Mesenchymal stem cell (in vitro differentiated cells and primary cell): ENCODE results near the gene RAB6B.
A peak's percentile ranks its signal among the peaks of the same experiment; 100 is the strongest.

Experiments used
- DNase-seq: peaks from one replicate; pipeline ENCODE4 v3.0.0-alpha.2; 2013
- H2AFZ ChIP-seq: one replicate; pipeline ENCODE4 v1.6.1; 2013; ENCODE audit warnings: low read depth, mild to moderate bottlenecking, control low read depth, inconsistent platforms, low read length, moderate library complexity
- H2AK5ac ChIP-seq: 2 replicates; pipeline ENCODE4 v1.6.1; 2013; ENCODE audit warnings: low read length, moderate library complexity, mild to moderate bottlenecking, inconsistent platforms; ENCODE audit not compliant: severe bottlenecking
- H2BK120ac ChIP-seq: one replicate; pipeline ENCODE4 v1.6.1; 2013; ENCODE audit warnings: low read depth, mild to moderate bottlenecking, inconsistent platforms, low read length, moderate library complexity
- H2BK12ac ChIP-seq, 2 experiments: one replicate each; pipeline ENCODE4 v1.6.1; 2013; ENCODE audit warnings: inconsistent platforms in 2 of 2, low read length in 2 of 2, mild to moderate bottlenecking in 2 of 2, moderate library complexity in 2 of 2, control low read depth in 1 of 2
- H2BK15ac ChIP-seq: one replicate; pipeline ENCODE4 v1.6.1; 2013; ENCODE audit warnings: mild to moderate bottlenecking, low read depth, inconsistent platforms; ENCODE audit not compliant: poor library complexity, severe bottlenecking
- H2BK5ac ChIP-seq: 2 replicates; pipeline ENCODE4 v1.6.1; 2013; ENCODE audit warnings: low read depth, mild to moderate bottlenecking, low read length, control low read depth, inconsistent platforms; ENCODE audit not compliant: poor library complexity, severe bottlenecking
- H3K14ac ChIP-seq, 2 experiments: one replicate each; pipeline ENCODE4 v1.6.1; 2013; ENCODE audit warnings: inconsistent platforms in 2 of 2, low read length in 2 of 2, control low read depth in 1 of 2, mild to moderate bottlenecking in 1 of 2, moderate library complexity in 1 of 2
- H3K18ac ChIP-seq, 2 experiments: one replicate each; pipeline ENCODE4 v1.6.1; 2013; ENCODE audit warnings: inconsistent platforms in 2 of 2, low read length in 2 of 2, control low read depth in 1 of 2, low read depth in 1 of 2, mild to moderate bottlenecking in 1 of 2
- H3K23ac ChIP-seq, 2 experiments: one replicate each; pipeline ENCODE4 v1.6.1; 2013; ENCODE audit warnings: inconsistent platforms in 2 of 2, low read length in 2 of 2, mild to moderate bottlenecking in 2 of 2, moderate library complexity in 2 of 2, control low read depth in 1 of 2
- H3K27ac ChIP-seq: 2 replicates; pipeline ENCODE4 v1.5.1; 2013; ENCODE audit warnings: mild to moderate bottlenecking, moderate library complexity, low read length, control low read depth, inconsistent platforms; ENCODE audit not compliant: poor library complexity, severe bottlenecking
- H3K27me3 ChIP-seq, 2 experiments: 2 replicates each; pipeline versions ENCODE4 v1.6.1 to v1.7.0; 2013; ENCODE audit warnings: low read length in 2 of 2, mild to moderate bottlenecking in 2 of 2, moderate library complexity in 2 of 2, control low read depth in 1 of 2, inconsistent platforms in 1 of 2; ENCODE audit not compliant: control insufficient read depth in 1 of 2, insufficient read depth in 1 of 2
- H3K36me3 ChIP-seq, 2 experiments: 2 replicates each; pipeline versions ENCODE4 v1.6.1 to v1.7.0; 2013; ENCODE audit warnings: low read length in 2 of 2, control low read depth in 1 of 2, inconsistent platforms in 1 of 2, low read depth in 1 of 2, mild to moderate bottlenecking in 1 of 2; ENCODE audit not compliant: insufficient read depth in 2 of 2, control insufficient read depth in 1 of 2
- H3K4ac ChIP-seq, 2 experiments: one replicate each; pipeline ENCODE4 v1.6.1; 2013; ENCODE audit warnings: inconsistent platforms in 2 of 2, low read length in 2 of 2, mild to moderate bottlenecking in 2 of 2, moderate library complexity in 2 of 2, control low read depth in 1 of 2, low read depth in 1 of 2
- H3K4me1 ChIP-seq: 2 replicates; pipeline ENCODE4 v1.6.1; 2013; ENCODE audit warnings: low read depth, low read length, control low read depth; ENCODE audit not compliant: control insufficient read depth, insufficient read depth
- H3K4me2 ChIP-seq: 2 replicates; pipeline ENCODE4 v1.6.1; 2013; ENCODE audit warnings: low read length, mild to moderate bottlenecking, inconsistent platforms; ENCODE audit not compliant: poor library complexity, severe bottlenecking
- H3K4me3 ChIP-seq, 2 experiments: 2 replicates each; pipeline versions ENCODE4 v1.5.1 to v1.7.0; 2013; ENCODE audit warnings: low read length in 2 of 2, mild to moderate bottlenecking in 2 of 2, control low read depth in 1 of 2, low read depth in 1 of 2; ENCODE audit not compliant: insufficient read depth in 1 of 2
- H3K79me1 ChIP-seq: replicated peaks from 2 replicates; pipeline ENCODE4 v1.6.1; 2013; ENCODE audit warnings: mild to moderate bottlenecking, control low read depth, low read length, inconsistent platforms; ENCODE audit not compliant: poor library complexity, severe bottlenecking
- H3K9ac ChIP-seq: 2 replicates; pipeline ENCODE4 v1.7.0; 2013; ENCODE audit warnings: mild to moderate bottlenecking, low read length, moderate library complexity
- H3K9me3 ChIP-seq: 2 replicates; pipeline ENCODE4 v1.7.0; 2013; ENCODE audit warnings: mild to moderate bottlenecking, low read length; ENCODE audit not compliant: control insufficient read depth
- H4K8ac ChIP-seq: one replicate; pipeline ENCODE4 v1.6.1; 2013; ENCODE audit warnings: inconsistent platforms, mild to moderate bottlenecking, low read length, moderate library complexity
- H4K91ac ChIP-seq: one replicate; pipeline ENCODE4 v1.6.1; 2013; ENCODE audit warnings: mild to moderate bottlenecking, low read length, inconsistent platforms
- WGBS: methylation state at CpG from one replicate; pipeline ENCODE4 v1.1.7; 2013; ENCODE audit warnings: mixed read lengths; 5-methylcytosine and 5-hydroxymethylcytosine counted together

Gene RAB6B

DNA sequence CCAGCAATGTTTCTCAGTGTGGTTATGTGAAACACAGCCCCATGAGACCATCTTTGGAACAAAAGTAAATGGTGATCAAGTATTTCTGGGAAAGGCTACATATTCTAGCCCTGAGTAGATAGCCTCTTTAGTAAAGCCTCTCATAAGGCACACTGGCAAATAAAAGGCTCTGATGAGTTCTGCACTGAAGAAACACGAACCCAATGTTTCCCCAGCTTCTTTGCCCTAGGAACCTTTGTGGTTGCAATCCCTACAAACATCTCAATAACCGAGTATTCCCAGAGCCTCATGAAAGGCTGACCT is 41.8 kb downstream of the RAB6B start:
- no peak overlapping the region for H3K23ac ChIP-seq
- H3K4ac ChIP-seq, result no peak overlapping the region
- H2BK15ac ChIP-seq, result no peak overlapping the region
- H4K8ac ChIP-seq, result no peak overlapping the region
- no peak overlapping the region for H2BK12ac ChIP-seq
- H2BK120ac ChIP-seq, result no peak overlapping the region
- no peak overlapping the region for H2AK5ac ChIP-seq
- no peak overlapping the region for H3K18ac ChIP-seq
- no peak overlapping the region for H3K27ac ChIP-seq
- H3K4me3 ChIP-seq, result peak overlapping the region in 1 of 2 experiments; percentile 28
- no peak overlapping the region for H3K14ac ChIP-seq
- H4K91ac ChIP-seq, result no peak overlapping the region
- no peaks in the 10 kb centered on the region for H3K9me3 ChIP-seq
- H2BK5ac ChIP-seq, result no peak overlapping the region
- H3K4me2 ChIP-seq, result no peak overlapping the region
- no peak for DNase-seq
- no peaks in the 10 kb centered on the region for H3K4me1 ChIP-seq
- H3K79me1 ChIP-seq, result no peaks in the 10 kb centered on the region
- H3K27me3 ChIP-seq, result no peaks in the 10 kb centered on the region
- no peak overlapping the region for H3K9ac ChIP-seq
- WGBS, result 67% methylated on average over 2 of the region's 2 CpGs
- H3K36me3 ChIP-seq, result no peaks in the 10 kb centered on the region
- no peak overlapping the region for H2AFZ ChIP-seq

DNA sequence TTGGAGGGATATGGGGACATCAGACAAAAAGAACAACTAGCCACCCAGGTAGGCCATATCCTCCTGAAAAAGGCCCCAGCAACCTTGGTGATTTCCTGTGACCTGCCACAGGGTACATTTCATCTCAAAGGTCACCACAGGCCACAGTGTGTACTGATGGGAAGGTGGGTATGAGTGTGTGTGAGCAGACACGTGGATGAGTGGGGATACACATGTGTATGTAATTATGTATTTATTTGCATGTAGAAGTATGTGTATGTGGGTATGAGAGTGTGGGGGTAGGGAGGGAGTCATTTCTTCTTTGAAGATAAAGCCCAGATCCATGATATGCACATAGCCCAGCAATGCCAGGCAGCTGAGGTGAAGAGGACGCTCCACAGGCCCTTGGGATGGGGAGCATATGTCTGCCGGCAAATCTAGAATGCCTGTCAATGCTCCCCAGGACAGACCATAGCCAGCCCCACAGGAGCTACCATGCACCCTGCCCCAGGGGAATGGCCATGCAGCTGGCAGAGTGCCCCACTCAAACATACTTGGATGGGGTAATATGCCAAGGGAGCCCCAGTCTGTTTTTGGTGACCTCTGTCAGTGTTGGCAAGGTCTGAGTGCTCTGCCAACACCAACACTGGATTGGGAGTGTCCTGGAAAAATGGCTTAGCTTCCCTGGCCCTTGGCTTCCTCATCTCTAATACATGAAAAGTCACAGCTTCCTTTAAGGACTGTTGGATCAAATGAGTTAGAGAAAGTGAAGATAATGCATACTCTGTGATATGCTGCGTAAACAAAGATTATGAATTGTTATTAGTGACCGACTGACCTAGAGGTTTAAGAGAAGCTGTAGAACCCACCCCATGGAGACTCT is 42.4 kb downstream of the RAB6B start:
- WGBS, result 87% methylated on average over 5 of the region's 5 CpGs
- no peak overlapping the region for H2AFZ ChIP-seq

DNA sequence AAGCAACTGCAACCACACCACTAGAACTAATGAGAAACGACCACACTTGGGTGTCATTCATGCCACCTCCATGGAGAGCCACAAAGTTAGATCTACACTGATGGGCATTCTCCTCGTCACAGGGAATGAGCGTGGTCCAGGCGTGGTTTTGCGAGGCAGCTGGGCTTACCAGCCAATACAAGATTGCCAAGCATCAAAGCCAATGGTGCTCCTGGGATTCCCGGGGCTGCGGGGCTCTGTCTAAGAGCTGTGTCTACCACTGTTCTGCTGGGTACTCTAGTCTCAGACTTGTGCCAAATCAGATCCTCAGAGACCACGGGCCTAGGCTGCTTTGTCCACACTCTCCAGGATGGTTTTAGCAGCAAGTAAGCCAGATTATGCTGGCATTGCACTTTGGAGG is 43.8 kb downstream of the RAB6B start:
- no peak for DNase-seq
- H3K9ac ChIP-seq, result no peak overlapping the region

More for the DNA sequence above, 42.4 kb downstream of the RAB6B start:
- Histone ChIP-seq H2BK15ac (no peak overlapping the region), H3K36me3 (no peaks in the 10 kb centered on the region), H3K9me3 (no peaks in the 10 kb centered on the region), H2BK5ac (no peak overlapping the region), H3K4me1 (no peaks in the 10 kb centered on the region), H3K4me3 (no peak overlapping the region), H3K4me2 (no peak overlapping the region), H3K23ac (no peak overlapping the region), H2BK120ac (no peak overlapping the region), H3K27me3 (no peaks in the 10 kb centered on the region), H3K27ac (no peak overlapping the region), H3K4ac (no peak overlapping the region), H4K91ac (no peak overlapping the region), H2AK5ac (no peak overlapping the region), H3K79me1 (no peaks in the 10 kb centered on the region), H4K8ac (no peak overlapping the region), H2BK12ac (no peak overlapping the region), H3K18ac (no peak overlapping the region), H3K9ac (no peak overlapping the region), H3K14ac (no peak overlapping the region)
- DNase-seq, result no peak

DNA sequence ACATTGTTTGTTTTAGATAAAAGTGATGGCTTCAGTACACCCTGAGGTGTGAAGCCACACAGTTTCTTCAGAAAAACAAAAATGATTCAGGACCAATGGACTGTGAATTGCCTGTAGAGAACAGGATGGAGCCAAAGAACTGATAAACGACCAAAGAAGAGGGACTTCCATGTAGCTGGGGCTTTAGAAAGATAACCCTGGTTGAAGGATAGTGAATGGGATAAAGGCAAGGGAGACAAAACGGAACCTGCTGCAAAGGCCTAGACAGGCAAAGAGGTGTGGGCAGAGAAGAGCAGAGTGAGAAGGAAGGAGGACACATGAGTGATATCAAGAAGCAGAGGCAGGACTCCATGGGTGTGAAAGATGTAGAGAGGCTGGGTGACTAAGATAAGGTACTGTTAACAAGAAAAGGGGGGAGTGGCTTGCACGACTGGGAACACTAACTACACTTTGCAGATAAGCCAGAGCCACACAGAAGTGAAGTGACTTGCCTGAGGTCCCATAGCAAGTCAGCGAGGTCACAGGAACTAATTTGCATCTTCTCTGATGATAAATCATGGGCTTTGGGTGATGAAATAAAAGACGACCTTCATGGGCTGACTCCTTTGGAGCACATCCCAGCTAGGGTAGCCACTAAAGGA is 44.3 kb downstream of the RAB6B start:
- no peak overlapping the region for H3K4ac ChIP-seq
- DNase-seq, result no peak
- no peak overlapping the region for H3K14ac ChIP-seq
- no peak overlapping the region for H2AK5ac ChIP-seq
- H4K91ac ChIP-seq, result no peak overlapping the region
- H3K4me3 ChIP-seq, result no peak overlapping the region
- H3K27me3 ChIP-seq, result no peaks in the 10 kb centered on the region
- H3K27ac ChIP-seq, result no peak overlapping the region
- H4K8ac ChIP-seq, result no peak overlapping the region
- H3K4me2 ChIP-seq, result no peak overlapping the region
- no peak overlapping the region for H3K9ac ChIP-seq
- no peak overlapping the region for H2BK5ac ChIP-seq
- H3K23ac ChIP-seq, result no peak overlapping the region
- no peak overlapping the region for H2BK12ac ChIP-seq
- H3K18ac ChIP-seq, result no peak overlapping the region
- no peaks in the 10 kb centered on the region for H3K79me1 ChIP-seq
- H2BK15ac ChIP-seq, result no peak overlapping the region
- no peak overlapping the region for H2AFZ ChIP-seq
- no peak overlapping the region for H2BK120ac ChIP-seq
- no peaks in the 10 kb centered on the region for H3K9me3 ChIP-seq
- no peaks in the 10 kb centered on the region for H3K4me1 ChIP-seq
- WGBS, result 52% methylated on average over 5 of the region's 5 CpGs
- H3K36me3 ChIP-seq, result no peaks in the 10 kb centered on the region

More for the DNA sequence above, 43.8 kb downstream of the RAB6B start:
- H3K4ac ChIP-seq, result no peak overlapping the region
- H3K18ac ChIP-seq, result no peak overlapping the region
- H3K27ac ChIP-seq, result no peak overlapping the region
- H3K14ac ChIP-seq, result no peak overlapping the region
- H2BK120ac ChIP-seq, result no peak overlapping the region
- H4K91ac ChIP-seq, result no peak overlapping the region
- no peak overlapping the region for H4K8ac ChIP-seq
- H3K4me1 ChIP-seq, result no peaks in the 10 kb centered on the region
- no peak overlapping the region for H3K4me3 ChIP-seq
- H2AK5ac ChIP-seq, result no peak overlapping the region
- H3K4me2 ChIP-seq, result no peak overlapping the region
- H2AFZ ChIP-seq, result no peak overlapping the region
- H3K79me1 ChIP-seq, result no peaks in the 10 kb centered on the region
- H3K27me3 ChIP-seq, result no peaks in the 10 kb centered on the region
- no peak overlapping the region for H2BK5ac ChIP-seq
- no peak overlapping the region for H2BK12ac ChIP-seq
- no peak overlapping the region for H2BK15ac ChIP-seq
- no peaks in the 10 kb centered on the region for H3K9me3 ChIP-seq
- 88% methylated on average over 8 of the region's 8 CpGs for WGBS
- no peaks in the 10 kb centered on the region for H3K36me3 ChIP-seq
- no peak overlapping the region for H3K23ac ChIP-seq
